ENCODE data around the gene PCDHGA6.
"Not testable (repeated sequence)": the region's sequence is repeated elsewhere in the genome, so short reads cannot be mapped to it uniquely, and the experiment has no call there.

The PCDHGA6 gene

GRCh38 chr5:141359790-141360426 lies 13.8 kb upstream of the PCDHGA6 start, which contains the start of gene PCDHGB2:
Gene PCDHGB2, plus strand, starts transcription at chr5:141359994. Its CDS starts 142 bp downstream, at chr5:141360136.
- no peak for DNase-seq (ENCODE audit: low read depth in 2 of 2)

GRCh38 chr5:141360685-141361084 lies 13.0 kb upstream of the PCDHGA6 start:
- no peak for DNase-seq (ENCODE audit: low read depth in 2 of 2)

GRCh38 chr5:141362719-141363118 lies 11.0 kb upstream of the PCDHGA6 start:
- DNase-seq (ENCODE audit: low read depth in 2 of 2): no peak

- no peak for DNase-seq (ENCODE audit: low read depth in 2 of 2)
Measured at GRCh38 chr5:141363952-141364660, 9.6 kb upstream of the PCDHGA6 start, which contains the start of gene PCDHGA5. Gene PCDHGA5, plus strand, starts transcription at chr5:141364162. Its CDS starts 169 bp downstream, at chr5:141364331.

GRCh38 chr5:141366016-141366896 lies 7.4 kb upstream of the PCDHGA6 start:
- DNase-seq (ENCODE audit: low read depth in 2 of 2): no peak

- no peak for DNase-seq (ENCODE audit: low read depth in 2 of 2)
Measured at GRCh38 chr5:141369994-141370848, 3.5 kb upstream of the PCDHGA6 start, which contains the start of gene PCDHGB3. Gene PCDHGB3, plus strand, starts transcription at chr5:141370242. Its CDS starts 153 bp downstream, at chr5:141370395.

GRCh38 chr5:141371572-141372475 lies 1.9 kb upstream of the PCDHGA6 start:
- DNase-seq (ENCODE audit: low read depth in 2 of 2): no peak

GRCh38 chr5:141374627-141375026 lies 936 bp downstream of the PCDHGA6 start:
- no peak for DNase-seq (ENCODE audit: low read depth in 2 of 2)

- not testable (repeated sequence) for DNase-seq (ENCODE audit: low read depth in 2 of 2)
Measured at GRCh38 chr5:141375444-141376155, 1.9 kb downstream of the PCDHGA6 start.

- no peak for DNase-seq (ENCODE audit: low read depth in 2 of 2)
Measured at GRCh38 chr5:141382469-141383294, 9.0 kb downstream of the PCDHGA6 start, which contains the start of gene PCDHGA7. Gene PCDHGA7, plus strand, starts transcription at chr5:141382742. Its CDS starts 158 bp downstream, at chr5:141382900.

GRCh38 chr5:141383345-141383744 lies 9.7 kb downstream of the PCDHGA6 start:
- no peak for DNase-seq (ENCODE audit: low read depth in 2 of 2)

- DNase-seq (ENCODE audit: low read depth in 2 of 2): no peak
Measured at GRCh38 chr5:141384471-141385267, 11.0 kb downstream of the PCDHGA6 start.

- DNase-seq (ENCODE audit: low read depth in 2 of 2): not testable (repeated sequence)
Measured at GRCh38 chr5:141387557-141388311, 14.0 kb downstream of the PCDHGA6 start, which contains the start of gene PCDHGB4. Gene PCDHGB4, plus strand, starts transcription at chr5:141387698. Its CDS starts 187 bp downstream, at chr5:141387885.

GRCh38 chr5:141388661-141389060 lies 15.0 kb downstream of the PCDHGA6 start:
- DNase-seq (ENCODE audit: low read depth in 2 of 2): no peak

GRCh38 chr5:141389153-141390042 lies 15.7 kb downstream of the PCDHGA6 start:
- DNase-seq (ENCODE audit: low read depth in 2 of 2): no peak
